Measurements from ENCODE around the gene OLFM3.

The OLFM3 gene

GRCh38 chr1:101943237-101943636 lies 53.5 kb downstream of the OLFM3 start:
- no peak for DNase-seq

GRCh38 chr1:101942516-101943193 lies 54.1 kb downstream of the OLFM3 start:
- DNase-seq: no peak

DNA sequence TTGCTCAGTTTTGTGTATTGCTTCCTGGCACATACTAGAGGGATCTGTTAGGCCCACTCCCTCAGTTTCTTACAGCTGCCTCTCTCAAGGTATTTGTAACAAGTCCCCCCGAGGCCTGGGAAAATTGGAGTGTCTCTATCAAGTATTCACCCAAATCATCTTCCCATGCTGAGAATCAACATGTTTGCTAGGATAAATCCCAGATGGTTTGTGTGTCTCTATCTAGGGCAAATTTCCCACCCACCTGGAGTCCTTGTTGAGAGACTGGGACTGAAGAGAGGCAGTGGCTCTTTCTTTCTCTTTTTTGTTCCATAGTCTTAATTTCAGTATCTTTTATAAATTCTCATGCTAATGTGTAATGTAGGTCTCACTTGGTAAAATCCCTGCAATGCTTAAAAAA lies 58.0 kb downstream of the OLFM3 start:
- no peak for DNase-seq

GRCh38 chr1:101929343-101929742 lies 67.4 kb downstream of the OLFM3 start:
- DNase-seq: no peak

GRCh38 chr1:101928829-101929228 lies 67.9 kb downstream of the OLFM3 start:
- no peak for DNase-seq

- no peak for DNase-seq
Measured at GRCh38 chr1:101924700-101925099, 72.0 kb downstream of the OLFM3 start.

DNA sequence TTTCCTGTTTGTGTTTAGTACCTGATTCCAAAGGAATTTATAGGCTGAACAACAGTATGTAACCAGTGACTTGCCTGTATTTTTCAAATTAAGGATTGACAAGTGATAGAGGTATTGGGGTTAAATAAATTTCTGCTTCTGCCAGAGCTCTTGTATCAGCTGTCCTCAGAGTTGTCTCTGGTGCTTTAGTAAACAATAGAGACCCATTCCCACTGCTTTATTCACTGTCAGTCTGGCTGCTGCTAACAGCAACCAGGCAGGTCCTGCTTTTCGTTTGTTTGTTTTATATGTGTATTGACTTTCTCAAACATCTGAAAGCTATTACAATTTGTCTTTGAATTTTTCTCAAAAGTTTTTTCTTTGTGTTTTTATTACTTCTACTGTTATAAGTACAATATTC lies 76.1 kb downstream of the OLFM3 start:
- DNase-seq: no peak

DNA sequence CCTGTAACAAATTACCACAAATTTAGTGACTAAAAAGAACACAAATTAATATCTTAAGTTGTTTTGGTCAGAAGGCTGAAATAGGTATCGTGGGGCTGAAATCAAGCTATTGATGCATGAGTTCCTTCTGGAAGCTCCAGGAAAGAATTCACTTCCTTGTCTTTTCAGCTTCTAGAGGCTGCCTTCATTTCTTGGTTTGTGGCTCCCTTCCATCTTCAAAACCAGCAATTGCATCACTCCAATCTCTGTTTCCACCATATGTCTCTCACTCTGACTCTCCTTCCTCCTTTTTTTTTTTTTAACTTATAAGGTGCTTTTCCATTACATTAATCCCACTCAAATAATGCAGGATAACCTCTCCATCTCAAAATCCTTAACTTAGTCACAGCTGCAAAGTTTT lies 78.4 kb downstream of the OLFM3 start:
- DNase-seq: no peak

DNA sequence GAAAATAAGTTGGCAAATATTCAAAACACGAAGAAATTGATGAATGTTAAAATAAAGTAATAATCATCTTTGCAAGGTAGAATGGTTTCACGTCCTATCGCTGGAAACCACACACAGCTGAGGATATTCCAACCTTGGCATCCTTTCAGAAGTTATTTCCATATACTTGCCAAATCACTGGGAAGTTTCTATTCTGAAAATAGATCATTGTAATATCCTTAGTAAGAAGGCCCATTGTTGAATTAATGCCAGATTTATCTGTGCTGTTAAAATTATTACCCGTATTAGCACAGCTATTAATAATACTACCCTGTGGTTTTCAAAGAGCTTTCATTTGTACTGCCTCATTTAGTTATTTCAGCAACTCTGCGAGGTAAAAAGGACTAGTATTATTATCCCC lies 81.1 kb downstream of the OLFM3 start:
- no peak for DNase-seq

GRCh38 chr1:101914473-101915242 lies 82.1 kb downstream of the OLFM3 start:
- DNase-seq: no peak

DNA sequence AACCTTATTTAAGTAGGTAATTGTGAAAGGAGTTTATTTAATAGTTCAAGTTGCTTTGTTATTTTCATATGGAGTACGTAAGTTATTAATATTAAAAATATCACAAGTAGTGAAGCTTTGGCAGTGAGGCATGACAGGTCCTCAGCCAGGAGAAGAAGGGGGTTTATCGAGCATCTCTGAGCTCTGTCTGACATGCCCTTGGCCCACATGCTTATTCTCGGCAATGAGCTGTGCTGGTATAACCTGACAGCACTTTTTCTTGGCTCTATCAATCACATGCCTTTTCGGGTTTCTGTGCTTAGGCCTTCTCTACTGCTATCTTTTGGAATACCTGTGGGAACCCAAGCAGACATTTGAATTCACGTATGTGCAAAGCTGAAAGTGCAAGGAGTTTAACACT lies 84.8 kb downstream of the OLFM3 start:
- DNase-seq: no peak

DNA sequence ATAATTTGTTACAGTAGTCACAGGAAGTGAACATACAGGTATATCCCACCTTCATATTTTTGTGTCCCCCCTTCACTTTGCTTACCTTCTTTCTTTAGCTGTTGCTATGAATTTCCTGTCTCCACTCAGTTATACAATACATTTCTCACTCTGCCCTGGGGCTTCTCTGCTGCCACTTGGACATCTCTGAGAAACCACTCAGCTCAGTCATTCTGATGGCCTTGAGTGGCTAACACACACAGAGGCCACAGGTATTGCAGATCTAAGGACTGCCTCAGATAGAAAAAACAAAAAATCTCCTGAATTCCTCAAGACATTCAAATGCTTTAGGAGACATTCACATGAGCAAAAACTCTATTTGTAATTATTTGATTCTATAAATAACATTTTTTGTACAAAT lies 87.7 kb downstream of the OLFM3 start:
- no peak for DNase-seq

- DNase-seq: no peak
Measured at GRCh38 chr1:101907264-101907663, 89.5 kb downstream of the OLFM3 start.

- DNase-seq: no peak
Measured at GRCh38 chr1:101905283-101905835, 91.4 kb downstream of the OLFM3 start.

- no peak for DNase-seq
Measured at GRCh38 chr1:101902199-101902598, 94.5 kb downstream of the OLFM3 start.

DNA sequence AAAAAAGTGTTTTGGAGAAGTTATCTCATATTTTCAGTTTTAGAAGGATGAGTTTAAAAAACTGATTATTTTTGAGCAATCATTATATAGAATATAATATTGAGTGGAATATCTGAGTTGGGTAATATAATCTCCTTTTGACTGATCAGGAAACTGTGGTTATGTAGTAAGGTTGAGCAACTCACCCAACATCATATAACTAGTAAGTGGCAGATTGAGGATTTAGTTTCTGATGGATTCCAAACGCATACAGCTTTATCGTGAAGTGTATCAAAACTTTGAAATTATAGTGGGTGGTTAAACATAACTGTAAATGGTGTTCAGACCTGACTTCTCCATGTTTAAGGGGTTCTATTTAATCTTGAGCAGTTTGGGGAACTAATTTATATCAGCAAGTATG lies 98.6 kb downstream of the OLFM3 start:
- no peak for DNase-seq

DNA sequence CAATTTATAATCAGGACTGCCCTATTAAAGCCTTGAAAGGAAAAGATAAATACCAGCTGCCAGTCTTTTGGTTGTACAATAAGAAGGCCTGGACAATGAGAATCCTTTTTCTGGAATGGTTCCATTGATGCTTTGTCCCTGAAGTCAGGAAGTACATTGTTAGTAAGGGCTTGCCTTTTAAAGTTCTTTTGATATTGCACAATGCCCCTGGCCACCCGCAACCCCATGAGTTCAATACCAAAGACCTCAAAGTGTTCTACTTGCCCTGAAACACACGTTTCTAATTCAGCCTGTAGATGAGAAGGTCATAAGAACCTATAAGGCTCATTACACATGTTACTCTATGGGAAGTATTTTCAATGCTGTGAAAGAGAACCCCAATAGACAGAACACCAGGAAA lies 112.1 kb downstream of the OLFM3 start:
- no peak for DNase-seq

DNA sequence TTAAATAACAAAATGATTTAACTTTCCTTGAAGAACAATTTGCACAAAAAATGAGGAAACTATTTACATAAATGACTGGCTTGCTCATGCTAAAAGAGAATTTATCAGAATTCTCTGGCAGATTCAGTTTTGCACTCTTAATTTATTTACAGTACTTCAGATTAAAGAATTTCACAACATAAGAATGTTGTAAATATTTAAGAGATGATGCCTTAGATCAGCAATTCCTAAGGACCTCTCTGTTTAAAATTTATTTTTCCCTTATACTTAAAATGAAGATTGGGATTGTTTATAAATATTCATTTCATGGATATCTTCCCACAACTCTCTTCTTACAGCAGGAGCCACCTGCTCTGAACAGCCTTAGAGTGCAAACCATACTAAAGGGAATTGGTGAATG lies 120.8 kb downstream of the OLFM3 start:
- no peak for DNase-seq

- DNase-seq: no peak
Measured at GRCh38 chr1:101873672-101874071, 123.1 kb downstream of the OLFM3 start.

DNA sequence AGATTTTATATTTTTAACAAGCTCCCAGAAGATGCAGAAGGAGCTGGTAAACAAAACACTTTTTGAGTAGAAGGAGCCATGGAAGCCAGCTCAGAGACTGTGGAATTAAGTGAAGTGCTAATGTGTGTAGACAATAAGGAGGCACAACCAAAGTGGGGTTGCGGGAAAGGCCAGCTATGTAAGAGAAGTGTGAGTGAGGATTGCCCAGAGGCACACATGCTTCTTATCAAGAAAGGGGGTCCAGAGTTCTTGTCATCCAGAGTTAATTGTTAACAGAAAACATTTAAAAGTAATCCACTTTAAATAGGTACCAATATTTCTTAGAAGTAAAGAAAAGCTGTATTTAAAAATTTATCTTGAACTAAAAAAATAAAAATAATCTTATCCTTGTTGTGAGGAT lies 136.8 kb downstream of the OLFM3 start:
- no peak for DNase-seq

- DNase-seq: no peak
Measured at GRCh38 chr1:101854271-101854670, 142.5 kb downstream of the OLFM3 start.

DNA sequence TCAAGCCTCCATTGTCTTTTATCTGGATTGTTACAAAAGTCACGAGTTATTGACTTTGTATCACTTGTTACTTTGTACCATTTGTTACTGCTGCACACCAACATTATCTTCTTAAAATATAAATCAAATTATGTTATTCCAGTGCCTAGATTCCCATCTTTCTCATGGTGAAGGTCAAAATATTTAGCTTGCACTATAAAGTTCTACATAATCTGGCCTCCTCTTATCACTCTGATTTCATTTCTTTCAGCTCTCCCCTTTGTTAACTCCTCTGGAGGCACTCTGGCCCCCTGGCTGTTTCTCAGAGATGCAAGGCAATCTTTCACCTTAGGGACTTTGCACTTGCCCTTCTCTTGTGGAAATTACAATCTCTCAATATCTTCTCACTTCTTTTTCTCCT lies 143.8 kb downstream of the OLFM3 start:
- no peak for DNase-seq

- no peak for DNase-seq
Measured at GRCh38 chr1:101849356-101849755, 147.4 kb downstream of the OLFM3 start.

- no peak for DNase-seq
Measured at GRCh38 chr1:101847626-101848025, 149.1 kb downstream of the OLFM3 start.

Data from effector CD8-positive, alpha-beta T cell (primary cell).